GM18526 (cell line): ENCODE data around the gene AMDHD2.

ENCODE experiments used
- POLR2A ChIP-seq: IDR thresholded peaks from 3 replicates; pipeline ENCODE4 v1.6.1; 2011; ENCODE audit not compliant: insufficient read length; ENCODE audit errors: extremely low read depth

Gene AMDHD2

GRCh38 chr16:2492292-2492691 lies 27.9 kb upstream of the AMDHD2 start:
- TF ChIP-seq POLR2A: no peak

DNA sequence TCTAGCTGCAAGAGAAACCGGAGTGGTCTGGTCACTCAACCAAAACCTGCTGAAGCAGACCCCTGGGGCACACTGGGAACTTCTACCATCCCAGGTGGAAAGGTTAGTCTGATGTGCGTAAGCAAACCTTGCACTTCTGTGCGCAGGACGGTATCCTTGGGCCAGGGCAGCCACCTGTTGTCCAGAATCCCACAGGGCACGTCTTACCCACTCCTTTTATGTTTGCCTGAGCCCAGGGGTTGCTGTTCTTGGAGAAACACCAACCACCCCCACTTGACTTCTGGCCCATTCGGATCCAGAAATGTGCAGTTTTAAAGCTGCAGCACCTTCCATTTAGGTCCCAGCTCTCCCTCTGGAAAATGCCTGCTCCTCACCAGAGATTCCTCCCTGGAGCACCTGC lies 26.6 kb upstream of the AMDHD2 start:
- no peak for TF ChIP-seq POLR2A

DNA sequence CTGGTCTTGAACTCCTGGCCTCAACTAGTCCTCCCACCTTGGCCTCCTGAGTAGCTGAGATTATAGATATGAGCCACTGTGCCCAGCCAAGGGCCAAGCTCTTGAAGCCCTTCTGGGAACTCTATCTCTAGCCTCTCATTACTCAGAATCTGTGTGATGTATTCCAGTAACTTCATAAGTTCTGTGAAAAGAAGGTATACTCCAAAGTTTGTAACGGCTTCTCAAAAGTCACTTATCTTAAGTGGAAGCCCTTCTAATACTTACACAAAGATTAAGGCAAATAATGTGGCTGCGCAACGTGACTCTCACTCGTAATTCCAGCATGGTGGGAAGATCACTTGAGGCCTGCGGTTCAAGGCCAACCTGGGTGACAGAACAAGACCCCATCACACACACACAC lies 25.6 kb upstream of the AMDHD2 start:
- TF ChIP-seq POLR2A: no peak

- no peak for TF ChIP-seq POLR2A
These were observed 25.1 kb upstream of the AMDHD2 start for GRCh38 chr16:2495041-2495440.

- no peak for TF ChIP-seq POLR2A
These were observed 23.7 kb upstream of the AMDHD2 start for GRCh38 chr16:2496223-2497115.

GRCh38 chr16:2497116-2497630 lies 23.0 kb upstream of the AMDHD2 start:
- TF ChIP-seq POLR2A: no peak

- TF ChIP-seq POLR2A: no peak
These were observed 22.3 kb upstream of the AMDHD2 start for GRCh38 chr16:2497695-2498484.

GRCh38 chr16:2498531-2499253 lies 21.5 kb upstream of the AMDHD2 start:
- TF ChIP-seq POLR2A: no peak

GRCh38 chr16:2499454-2499853 lies 20.7 kb upstream of the AMDHD2 start:
- no peak for TF ChIP-seq POLR2A

DNA sequence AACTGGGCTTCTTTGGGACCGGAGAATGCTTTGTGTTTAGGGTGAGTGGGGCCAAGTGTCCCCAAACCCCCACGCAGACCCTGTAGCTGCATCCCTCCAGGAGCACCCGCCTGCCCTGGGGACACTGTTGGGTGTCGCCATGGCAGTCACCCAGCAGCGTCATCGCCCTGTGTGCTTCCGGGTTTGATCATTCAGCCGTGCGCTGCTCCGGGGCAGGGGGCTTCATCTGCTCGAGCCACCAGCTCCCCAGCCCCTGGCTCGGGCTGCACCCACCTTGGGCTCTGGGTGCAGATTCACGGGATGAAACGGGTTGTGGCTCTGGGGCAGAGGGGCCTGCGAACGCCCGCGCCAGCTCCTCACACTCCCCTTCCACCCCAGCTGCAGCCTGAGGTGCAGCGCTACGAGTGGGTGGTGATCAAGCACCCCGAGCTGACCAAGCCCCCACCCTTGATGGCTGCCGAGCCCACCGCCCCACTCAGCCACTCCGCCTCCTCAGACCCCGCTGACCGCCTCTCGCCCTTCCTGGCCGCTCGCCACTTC lies 20.2 kb upstream of the AMDHD2 start:
- TF ChIP-seq POLR2A: no peak

DNA sequence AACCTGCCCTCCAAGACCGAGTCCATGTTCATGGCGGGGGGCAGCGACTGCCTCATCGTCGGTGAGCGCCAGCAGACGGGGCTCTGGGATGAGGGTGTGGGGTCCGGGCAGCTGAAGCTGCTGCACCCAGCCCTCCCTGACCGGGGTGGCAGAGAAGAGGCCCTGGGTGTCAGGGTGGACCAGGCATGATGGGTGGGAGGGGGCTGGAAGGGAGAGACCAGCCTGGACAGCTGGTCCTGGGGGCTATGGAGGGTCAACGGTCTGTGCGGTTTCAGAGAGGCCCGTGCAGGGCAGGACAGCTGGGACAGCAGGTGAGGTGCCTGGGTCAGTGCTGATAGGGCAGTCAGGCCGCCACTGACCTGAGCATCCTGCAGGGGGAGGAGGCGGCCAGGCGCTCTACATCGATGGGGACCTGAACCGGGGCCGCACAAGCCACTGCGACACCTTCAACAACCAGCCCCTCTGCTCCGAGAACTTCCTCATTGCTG lies 19.7 kb upstream of the AMDHD2 start:
- TF ChIP-seq POLR2A: no peak

DNA sequence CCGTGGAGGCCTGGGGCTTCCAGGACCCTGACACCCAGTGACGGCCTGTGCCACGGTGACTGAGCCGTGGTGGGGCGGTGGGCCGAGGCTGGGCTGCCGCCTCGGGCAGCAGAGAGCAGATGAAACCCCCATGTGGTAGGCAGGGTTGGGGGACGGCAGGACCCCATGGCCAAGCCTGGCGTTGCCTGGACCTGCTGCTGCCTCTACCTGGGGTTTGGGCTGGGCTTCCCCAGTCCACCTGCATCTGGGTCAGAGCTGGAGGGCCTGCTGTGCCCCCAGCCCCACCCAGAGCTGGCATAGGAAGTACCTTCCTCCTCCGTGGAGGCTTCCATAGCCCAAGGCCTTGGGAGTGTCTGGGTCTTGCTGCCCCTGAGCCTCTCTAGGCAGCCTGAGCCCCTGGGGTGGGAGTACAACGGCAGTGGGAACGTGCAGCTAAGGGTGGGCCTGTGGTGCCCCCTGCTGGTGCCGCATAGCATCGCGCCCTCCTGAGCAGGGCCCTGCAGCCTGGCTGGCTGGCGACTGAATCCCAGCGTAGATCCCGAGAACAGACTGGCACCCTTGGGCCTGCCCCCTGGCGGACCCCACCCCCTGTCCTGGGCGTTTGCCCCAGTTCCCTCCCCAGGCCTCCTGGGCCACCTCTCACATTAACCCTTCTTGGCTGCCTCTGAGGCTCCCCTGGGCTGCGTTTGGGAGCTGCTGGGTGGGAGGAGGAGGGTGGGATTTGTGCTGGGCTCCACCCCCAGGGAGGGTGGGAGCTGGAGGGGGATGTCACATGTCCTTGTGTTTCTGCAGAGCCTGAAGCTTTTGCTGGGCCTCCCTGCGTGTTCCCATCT lies 19.0 kb upstream of the AMDHD2 start:
- TF ChIP-seq POLR2A: no peak

- no peak for TF ChIP-seq POLR2A
These were observed 17.9 kb upstream of the AMDHD2 start for GRCh38 chr16:2501946-2502895.
